GM20000 (cell line): ENCODE data around the gene ZNF438.
A peak's percentile ranks its signal among the peaks of the same experiment; 100 is the strongest.
"Not testable (repeated sequence)": the region's sequence is repeated elsewhere in the genome, so short reads cannot be mapped to it uniquely, and the experiment has no call there.

Source experiments
- DNase-seq: peaks from one replicate; pipeline ENCODE4 v3.0.0; 2012; ENCODE audit warnings: low spot score
- TF ChIP-seq, protein P1 (sequence below): IDR thresholded peaks from 2 replicates; pipeline ENCODE4 v1.5.1; 2012; ENCODE audit warnings: mild to moderate bottlenecking, control low read depth; ENCODE audit errors: extremely low read depth, missing control alignments

The ZNF438 gene

DNA sequence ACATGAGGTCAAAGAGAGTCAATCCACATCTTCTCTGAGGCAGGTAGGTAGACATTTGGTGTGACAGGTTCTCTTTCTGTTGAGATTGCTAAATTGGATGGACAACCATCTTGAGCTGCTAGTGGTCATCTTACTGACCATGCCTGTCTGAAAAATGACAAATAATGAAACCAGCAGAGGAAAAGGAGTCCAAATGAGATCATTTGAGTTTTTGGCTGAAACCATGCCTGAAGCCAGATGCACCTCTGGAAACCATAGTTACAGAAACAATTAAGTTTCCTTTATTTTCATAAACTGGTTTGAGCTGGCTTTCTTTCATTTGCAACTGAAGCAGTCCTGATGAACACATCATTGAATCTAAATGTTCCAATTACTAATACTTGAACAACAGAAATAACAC lies 100.6 kb downstream of the ZNF438 start:
- DNase-seq = peak; percentile 23
- TF ChIP-seq, protein P1, sequence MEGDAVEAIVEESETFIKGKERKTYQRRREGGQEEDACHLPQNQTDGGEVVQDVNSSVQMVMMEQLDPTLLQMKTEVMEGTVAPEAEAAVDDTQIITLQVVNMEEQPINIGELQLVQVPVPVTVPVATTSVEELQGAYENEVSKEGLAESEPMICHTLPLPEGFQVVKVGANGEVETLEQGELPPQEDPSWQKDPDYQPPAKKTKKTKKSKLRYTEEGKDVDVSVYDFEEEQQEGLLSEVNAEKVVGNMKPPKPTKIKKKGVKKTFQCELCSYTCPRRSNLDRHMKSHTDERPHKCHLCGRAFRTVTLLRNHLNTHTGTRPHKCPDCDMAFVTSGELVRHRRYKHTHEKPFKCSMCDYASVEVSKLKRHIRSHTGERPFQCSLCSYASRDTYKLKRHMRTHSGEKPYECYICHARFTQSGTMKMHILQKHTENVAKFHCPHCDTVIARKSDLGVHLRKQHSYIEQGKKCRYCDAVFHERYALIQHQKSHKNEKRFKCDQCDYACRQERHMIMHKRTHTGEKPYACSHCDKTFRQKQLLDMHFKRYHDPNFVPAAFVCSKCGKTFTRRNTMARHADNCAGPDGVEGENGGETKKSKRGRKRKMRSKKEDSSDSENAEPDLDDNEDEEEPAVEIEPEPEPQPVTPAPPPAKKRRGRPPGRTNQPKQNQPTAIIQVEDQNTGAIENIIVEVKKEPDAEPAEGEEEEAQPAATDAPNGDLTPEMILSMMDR = no peak

- DNase-seq = no peak
- TF ChIP-seq, protein P1 = no peak
These were observed 101.7 kb downstream of the ZNF438 start for GRCh38 chr10:30929901-30930520.

DNA sequence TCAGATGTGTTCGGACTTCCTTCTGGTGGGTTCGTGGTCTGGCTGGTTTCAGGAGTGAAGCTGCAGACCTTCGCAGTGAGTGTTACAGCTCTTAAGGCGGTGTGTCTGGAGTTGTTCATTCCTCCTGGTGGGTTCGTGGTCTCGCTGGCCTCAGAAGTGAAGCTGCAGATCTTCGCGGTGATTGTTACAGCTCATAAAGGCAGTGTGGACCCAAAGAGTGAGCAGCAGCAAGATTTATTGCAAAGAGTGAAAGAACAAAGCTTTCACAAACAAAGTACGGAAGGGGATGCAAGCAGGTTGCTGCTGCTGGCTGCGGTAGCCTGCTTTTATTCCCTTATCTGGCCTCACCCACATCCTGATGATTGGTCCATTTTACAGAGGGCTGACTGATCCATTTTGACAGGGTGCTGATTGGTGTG lies 102.3 kb downstream of the ZNF438 start:
- not testable (repeated sequence) for DNase-seq

DNA sequence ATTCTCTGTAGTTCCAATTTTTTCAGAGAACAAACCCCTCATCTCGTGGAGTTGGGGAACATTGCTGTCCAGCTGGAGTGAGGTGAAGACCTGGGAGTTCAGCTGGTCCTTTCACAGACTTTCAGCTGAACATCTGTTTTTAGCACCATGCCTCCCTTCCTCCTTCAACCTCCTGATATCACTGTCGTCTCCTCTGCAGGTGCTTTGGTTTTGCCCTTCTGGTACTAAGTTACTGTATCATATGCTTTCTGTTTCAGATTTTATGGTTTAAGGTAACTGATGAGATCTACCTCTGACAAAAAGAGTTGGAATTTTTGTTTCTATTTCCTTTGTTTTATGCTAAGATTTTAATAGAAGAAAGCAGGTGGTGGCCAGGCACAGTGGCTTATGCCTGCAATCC lies 102.9 kb downstream of the ZNF438 start:
- peak; percentile 45 for DNase-seq
- TF ChIP-seq, protein P1 = no peak

DNA sequence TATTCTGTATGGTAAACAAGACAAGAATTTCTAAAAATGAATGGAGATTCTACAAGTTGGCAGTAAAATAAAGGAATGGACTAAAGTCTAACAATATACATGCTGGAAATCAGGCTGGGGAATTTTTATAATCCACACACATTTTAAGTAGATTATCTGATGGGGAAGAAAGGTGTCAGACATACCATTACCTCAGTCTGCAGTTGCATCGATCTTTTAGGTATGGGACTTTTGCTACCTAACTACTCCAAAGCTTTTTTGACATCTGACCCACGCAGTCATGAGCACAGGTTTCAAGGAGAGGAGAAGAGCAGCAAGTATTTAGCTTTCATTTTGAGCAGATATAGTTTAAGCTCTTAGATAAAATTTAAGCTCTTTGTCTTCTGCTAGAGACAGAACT lies 113.0 kb downstream of the ZNF438 start:
- DNase-seq = no peak
- TF ChIP-seq, protein P1 = no peak

- DNase-seq = no peak
- TF ChIP-seq, protein P1 = no peak
These were observed 113.9 kb downstream of the ZNF438 start for GRCh38 chr10:30917789-30918188.

- TF ChIP-seq, protein P1 = no peak
- DNase-seq = no peak
These were observed 114.6 kb downstream of the ZNF438 start for GRCh38 chr10:30917067-30917466.

- no peak for DNase-seq
These were observed 116.5 kb downstream of the ZNF438 start for GRCh38 chr10:30915146-30915545.

More at GRCh38 chr10:30915146-30915545, 116.5 kb downstream of the ZNF438 start:
- TF ChIP-seq, protein P1 = no peak
